ENCODE data around the gene CLBA1.

Gene CLBA1

DNA sequence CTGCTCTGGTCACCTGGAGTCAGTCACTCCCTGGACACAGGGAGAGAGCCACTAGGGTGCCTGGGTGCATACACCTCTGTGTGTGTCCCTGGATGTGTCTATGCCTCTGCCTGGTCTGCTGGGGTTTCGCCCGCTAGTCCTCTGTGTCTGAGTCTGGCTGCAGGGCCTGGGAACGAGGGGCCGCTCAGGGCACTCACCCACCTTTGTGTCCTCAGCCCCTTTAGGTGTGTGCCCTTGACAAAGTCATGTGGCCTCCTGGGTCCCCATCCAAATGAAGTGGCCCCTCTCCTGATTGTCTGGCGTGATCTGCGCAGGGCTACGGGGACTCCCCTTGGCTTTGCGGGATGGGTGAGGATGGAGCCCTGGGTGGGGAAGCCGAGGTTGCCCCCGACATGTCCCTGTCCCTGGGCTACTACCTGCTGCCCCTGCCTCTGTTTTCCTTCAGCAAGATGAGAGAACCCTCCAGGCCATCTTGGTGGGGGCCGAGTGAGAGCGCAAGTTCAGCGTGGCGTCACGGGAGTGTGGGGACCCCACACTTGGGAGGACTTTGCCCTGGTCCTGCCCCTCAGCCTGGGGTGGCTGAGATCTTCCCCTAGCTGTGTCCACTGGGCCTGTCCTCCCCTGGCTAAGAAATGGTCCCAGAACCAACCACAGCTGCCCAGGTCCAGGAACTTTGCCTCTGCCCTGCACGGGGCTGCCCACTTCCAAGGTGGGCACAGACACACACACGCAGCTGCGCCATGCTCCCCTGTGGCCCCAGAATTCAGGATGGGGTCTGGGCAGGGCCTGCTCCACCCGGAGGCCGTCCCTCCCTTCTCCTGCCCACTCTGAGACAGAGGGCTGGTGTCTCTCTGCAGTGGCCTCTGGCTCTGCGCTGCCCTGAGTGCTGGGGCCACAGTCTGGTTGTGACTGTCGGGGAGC, 4.7 kb upstream of the CLBA1 start:
- DNase-seq, result no peak

DNA sequence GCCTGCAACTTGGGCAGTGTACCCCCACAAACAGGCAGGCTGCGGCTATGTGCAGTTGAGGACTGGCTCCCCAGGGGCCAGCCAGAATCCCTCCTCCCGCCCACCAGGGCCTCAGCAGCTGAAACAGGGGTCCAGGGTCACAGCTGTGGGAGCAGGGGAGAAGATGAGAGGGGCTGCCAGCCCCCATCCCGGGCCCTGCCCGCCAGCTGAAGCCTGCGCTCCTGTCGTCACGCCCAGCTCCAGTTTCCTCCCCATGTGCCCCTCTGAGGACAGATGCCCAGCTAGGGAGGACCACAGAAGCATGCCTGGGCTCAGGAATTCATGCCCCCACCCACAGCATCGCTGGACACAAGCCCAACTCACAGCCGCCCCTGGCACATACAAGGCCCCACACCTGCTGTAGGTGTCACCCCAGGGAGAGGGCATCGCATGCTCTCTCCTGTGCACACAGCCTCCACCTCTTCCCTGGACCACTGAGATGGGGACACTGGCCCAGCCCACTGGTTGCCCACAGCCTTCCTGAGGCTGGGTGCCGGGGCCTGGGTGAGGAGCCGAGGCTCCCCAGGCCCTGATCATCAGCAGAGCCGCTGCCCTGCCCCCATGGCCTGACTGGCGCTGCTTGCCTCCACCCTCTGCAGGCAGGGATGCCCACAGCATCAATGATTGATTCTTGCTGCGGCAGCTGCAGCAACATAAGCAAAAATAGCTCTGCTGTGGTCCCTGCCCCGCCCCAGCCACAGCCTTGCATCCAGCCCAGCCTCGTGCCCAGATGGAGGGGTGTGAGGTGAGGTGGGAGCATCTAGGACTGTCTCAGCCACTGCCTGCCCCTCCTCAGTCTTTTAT, 3.7 kb upstream of the CLBA1 start:
- no peak for DNase-seq

DNA sequence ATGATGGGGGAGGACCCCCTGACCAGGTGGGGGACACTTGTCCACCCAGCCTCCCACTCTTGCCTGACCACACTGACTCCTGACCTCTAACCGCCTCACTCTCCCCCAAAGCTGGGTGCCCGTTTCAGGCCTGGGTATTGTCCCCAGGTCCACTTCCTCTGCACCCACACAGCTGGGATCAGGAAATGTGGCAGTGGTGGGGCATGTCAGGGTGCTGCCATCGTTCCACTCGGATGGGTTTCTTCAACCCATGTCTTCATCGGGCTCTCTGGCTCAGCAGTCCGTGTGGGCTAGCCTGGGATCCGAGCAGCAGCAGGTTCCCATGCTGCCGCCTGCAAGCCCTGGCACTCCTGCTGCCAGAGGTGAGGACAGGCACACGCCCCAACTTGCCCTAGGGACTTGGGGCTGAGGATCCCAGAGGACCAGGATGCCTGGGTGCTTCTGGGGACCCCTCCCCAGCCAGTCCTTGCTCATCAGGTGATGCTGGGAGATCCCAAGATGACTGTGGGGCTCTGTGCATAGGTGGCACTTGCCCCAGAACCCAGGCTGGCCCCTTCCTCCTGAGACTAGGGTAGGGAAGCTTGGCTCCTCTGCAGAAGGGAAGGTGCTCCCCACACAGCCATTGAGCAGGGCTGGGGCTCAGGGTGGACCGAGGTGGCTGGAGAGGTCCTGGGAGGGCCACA, 2.9 kb upstream of the CLBA1 start:
- DNase-seq, result no peak

DNA sequence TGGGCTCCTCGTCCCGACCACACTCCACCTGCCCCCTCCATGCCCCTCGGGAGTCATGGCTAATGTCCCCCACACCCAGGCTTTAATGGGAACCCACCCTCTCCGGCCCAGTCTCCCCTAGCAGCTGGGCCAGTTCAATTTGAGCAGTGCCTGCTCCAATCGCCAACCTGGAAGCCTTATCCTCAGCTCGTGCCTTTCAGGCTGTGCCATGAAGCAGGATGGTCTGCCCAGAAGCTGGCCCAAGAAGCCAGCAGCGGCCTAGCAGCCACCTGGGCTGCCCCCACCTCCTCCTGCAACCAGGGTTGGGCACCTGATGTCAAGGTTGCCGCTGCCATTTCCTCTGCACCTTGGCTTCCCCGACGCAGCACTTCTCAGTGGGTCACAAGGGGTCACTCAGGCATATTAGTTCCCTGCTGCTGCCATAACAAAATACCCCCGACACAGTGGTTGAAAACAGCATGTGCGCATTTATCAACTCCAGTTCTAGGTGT, 2.3 kb upstream of the CLBA1 start:
- no peak for DNase-seq

DNA sequence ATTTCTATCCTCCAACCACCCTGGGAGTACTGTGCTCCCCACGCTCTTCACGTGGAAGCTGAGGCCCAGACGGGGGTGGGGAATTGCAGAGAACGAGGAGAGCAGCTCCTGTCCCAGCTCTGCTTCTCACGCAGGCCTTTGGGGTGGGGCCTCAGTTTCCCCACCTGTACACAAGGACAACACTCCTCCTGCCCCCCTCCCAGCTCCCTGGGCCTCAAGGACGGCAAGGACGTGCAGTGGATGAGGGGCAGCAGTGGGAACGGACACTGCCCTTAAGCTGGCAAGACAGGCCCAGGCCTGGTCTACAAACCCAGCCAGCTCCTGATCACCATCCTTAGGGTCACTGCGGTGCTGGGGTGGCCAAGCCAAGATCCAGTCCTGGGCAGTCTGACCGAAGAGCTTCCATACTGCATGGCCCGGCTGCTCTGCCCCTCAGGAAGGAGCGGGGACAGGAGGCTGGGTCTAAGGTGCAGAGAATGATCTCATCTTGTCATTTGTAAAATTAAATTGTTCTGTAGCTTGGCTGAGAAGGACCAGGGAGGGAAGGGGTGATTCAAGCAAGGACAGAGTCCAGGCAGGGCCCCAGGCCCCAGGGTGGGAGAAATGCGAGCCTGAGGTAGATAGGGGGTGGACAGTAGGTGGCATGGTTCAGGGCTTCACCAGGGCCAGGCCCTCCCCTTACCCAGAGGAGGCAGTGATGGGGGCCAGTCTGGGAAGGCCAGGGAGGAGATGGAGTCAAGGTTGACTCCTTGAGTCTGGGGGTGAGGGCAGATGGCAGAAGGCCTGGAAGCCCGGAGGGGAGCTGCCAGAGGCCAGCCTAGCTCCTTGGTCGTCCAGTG, 1.3 kb upstream of the CLBA1 start:
- DNase-seq, result no peak

DNA sequence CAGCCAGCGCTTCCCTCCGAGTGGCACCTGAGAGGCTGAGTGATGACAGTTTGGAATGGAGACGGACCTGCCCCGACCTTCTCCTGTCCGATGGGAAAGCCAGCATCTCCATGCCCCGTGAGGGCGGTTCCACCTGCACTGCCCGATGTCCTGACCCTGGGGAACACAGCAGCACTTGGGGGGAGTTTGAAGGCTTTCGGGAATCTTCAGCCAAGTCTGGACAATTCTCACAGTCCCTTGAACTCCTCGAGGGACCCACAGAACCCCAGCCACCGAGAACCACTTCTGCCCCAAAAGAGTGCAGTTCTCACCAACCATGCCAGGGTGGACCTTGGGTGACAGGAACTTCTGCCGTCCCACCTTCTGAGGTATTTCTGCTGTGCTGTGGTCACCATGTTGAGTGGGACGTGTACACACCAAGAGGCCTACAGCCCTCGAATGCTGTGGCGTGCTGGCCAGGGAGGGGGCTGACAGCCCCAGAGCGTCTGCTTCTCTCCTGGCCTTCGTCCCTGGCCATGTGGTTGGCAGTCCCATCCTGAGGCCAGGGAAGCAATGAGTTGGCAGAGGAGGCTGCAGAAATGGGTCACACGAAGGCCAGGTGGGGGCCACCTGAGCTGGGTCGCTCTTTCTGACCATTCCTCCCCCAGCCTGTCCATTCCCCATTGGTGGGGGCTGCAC, 1.0 kb downstream of the CLBA1 start:
- DNase-seq, result no peak

DNA sequence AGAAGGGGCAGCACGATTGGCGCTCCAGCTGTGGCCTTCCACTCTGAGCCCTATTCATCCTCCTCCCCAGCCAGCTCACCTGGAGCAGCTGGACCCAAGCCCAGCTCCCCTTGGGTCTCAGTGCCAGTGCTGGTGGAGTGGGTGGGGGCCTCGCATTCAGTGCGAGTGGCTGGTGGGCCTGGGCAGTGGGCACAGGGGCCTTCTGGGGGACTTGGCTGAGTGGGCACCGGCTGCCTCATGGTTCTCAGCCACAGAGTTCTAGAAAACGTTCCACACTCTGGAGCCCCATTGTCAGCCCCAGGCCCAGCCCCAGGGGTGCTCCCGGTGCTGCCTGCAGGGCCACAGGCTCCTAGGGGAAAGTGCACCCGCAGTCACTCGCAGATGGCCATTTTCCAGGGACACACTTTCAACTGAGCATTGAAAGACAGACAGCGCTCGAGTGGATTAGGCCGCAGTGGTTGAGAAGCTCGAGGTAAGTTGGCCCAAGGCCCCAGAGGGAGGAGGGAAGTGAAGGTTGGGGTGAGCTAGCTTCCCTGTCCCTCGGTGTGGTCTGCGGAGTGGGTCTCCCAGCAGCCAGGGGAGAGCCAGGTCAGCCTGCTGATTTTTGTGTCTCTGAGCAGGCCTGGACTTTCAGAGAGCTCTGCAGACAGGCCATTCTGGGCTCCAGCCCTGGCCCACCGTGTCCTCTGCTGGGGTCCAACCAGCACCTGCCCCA, 3.8 kb downstream of the CLBA1 start:
- DNase-seq, result no peak

DNA sequence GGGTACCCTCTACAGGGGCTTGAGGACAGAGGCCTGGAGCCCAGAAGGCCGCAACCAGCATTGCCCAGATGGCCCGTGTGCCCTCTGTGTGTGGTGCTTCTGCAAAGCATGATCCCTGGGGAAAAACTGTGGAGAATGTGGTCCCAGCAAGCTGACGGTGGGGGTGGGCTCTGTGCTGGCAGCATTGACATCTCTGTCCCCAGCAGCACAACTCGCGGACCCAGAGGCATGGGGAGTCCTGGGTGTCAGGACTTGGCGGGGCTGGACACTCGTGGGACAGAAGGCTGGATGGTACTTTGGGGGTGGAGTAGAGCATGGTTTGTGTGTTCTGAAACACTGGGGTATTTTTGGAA, 4.3 kb downstream of the CLBA1 start:
- no peak for DNase-seq

DNA sequence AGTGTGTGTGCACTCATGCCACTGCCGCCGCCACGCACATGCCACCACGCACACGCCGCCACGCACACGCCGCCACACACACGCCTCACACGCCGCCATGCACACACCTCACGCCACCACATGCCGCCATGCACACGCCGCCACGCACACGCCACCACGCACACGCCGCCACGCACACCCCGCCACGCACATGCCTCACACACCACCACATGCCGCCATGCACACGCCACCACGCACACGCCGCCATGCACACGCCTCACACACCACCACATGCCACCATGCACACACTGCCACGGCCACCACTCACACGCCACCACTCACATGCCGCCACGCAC, 6.3 kb downstream of the CLBA1 start:
- no peak for DNase-seq

DNA sequence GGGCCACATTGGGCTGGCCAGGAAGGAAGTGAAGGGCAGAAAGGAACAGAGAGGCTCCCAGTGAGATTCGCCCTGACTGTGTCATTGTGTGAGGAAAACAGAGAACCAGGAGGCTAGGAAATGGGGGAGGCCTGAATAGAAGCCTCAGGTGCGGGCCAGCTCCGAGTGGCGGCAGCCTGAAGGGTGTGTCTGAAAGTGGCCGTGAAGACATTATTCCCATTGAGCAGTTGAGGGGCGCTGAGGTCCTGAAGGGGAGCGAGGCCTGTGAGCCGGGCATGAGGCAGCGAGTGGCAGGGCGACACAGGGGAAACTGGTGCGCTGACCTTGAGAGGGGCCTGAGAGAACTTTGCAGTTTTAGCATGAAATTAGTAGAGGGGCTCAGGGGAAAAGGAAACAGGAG, 6.9 kb downstream of the CLBA1 start:
- DNase-seq, result no peak

DNA sequence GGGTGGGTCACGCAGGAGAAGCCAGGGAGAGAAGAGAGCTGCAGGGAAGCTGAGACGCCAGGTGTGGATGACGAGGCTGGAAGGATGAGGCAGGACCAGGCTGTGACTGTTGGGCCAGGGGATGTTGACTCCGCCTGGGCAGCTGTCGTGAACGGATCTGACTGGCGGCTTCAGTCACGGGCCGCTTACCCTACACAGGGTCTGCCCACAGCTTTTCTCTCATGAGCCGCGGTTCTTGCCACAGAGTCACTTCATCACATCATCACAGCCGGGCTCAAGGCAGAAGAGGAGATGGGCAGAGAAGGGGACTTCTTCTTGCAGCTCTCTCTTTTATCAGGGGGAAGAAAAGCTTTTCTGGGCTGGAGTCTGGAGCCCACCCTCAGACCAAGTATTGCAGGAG, 7.7 kb downstream of the CLBA1 start:
- DNase-seq, result no peak

DNA sequence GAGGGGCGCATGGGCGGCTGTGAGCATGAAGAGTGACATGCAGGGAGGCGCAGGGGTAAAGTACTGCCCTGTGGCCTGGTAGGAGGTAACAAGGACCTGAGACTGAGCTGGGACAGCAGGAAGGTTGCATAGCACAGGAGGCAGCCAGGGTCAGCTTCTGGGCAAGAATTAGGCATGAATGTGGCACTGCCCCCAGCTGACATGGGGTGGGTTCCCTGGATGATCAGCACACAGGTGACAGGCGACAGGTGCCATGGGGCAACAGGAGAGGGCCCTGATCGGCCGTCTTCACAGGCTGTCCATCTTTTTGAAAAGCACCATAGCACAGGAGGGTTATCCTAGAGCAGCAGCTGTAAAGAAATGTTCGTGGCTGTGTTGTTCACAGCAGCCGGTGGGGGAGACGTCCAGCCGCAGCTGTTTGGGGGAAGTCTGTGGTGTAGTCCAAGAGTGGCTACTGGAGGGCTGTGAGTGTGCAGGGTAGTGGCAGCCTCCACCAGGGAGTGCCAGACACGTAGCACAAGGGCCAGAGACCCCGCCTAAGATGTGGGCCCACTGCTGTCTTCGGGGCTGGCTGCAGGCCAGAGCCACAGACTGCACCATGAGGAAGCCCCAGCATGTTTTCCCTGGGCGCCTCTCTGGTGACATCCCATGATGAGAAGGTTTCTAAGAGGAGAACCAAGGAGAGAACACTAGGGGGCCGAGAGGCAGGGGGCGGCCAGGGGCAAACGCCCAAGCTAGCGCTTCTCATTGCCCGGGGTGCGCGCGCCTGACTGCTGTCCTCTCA, 8.4 kb downstream of the CLBA1 start:
- DNase-seq, result no peak

DNA sequence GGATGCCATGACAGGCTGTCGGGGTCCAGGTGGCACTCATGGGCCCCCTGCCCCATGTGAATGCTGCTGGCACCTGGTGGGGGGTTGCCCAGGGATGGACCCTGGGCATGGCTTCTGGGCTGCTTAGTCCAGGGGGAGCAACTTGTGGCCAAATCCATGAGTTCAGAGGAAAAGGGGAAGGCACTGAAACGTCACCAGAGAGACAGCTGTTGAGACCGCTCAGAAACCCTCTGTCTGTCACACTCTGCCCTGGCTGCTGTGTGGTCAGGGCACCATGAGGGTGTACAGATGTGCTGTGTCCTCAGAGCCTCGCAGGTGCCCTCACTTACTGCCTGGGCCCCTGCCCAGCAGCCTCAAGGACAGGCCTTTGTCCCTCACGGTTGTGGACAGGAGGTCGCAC, 9.4 kb downstream of the CLBA1 start:
- DNase-seq, result no peak

DNA sequence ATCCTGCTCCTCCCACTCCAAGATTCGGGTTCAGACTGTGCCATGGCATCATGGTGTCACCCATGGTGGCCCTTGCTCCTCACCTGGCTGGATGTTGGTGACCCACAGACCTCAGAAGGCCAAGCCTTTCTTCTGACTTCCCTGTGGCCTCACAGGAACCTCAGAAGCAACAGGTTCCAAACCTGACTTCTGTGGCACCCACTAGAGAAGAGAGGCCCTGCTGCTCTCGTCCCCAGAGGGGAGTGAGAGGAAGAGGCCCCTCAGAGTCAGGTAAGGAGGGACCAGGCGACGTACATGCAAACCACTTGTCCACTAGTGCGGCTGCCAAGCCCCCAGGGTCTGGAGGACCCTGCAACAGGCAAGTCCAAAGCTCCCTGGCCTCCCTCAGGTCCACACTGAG, 10.4 kb downstream of the CLBA1 start:
- DNase-seq, result no peak

DNA sequence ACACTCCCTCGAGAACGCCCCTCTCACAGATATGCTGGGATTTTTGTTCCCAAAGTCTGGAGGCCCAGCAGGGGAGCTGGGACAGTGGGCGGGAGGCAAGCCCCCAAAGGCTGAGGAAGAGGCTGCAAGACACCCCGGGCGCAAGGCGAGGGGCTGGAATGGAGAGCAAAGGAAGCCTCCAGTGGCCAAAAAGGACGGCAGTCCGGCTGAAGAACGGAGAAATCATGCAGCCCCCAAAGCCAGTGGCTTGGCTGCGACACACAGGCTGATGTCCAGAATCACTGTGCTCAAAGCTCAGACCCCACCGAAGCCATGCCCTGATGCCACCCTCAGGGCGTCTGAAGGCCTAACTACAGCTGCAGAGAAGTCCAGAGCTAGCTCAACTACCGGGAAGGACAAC, 10.9 kb downstream of the CLBA1 start:
- no peak for DNase-seq

DNA sequence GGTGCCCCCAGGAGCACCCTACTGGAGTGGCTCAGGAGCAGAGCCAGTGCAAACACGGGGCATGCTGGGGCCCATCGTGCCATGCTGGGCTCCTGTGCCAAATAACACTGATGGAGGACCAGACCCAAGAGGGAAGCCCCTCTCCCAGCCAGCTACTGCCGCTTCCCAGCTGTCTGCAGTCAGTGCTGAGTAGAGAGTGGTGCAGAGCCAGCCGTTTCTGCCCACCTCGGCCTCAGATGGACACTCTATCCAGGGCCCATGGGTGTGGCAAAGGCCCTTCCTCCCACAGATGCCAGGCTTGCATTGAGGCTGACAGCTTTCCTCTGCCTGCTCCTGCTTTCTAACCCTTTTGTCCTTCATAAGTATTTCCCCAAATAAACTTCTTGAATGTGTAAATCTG, 13.2 kb downstream of the CLBA1 start:
- DNase-seq, result no peak

DNA sequence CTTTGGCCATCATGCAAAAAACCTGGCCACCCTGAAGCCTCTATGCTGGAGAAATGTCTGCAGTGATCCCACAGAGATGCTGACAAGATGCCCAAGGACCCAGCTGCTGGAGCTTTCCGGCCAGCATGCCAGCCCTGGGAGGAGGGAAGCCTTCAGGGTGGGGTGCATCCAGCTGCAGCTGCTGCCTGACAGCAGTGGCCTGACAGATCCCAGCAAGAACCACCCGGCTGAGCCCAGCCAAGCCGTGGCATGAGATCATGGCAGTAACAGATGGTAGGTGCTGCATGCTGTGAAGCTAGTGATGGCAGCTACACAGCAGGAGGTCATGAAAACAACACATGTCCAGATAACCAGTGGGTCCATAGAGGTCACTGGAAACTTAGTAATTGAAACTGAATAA, 13.8 kb downstream of the CLBA1 start:
- DNase-seq, result no peak

DNA sequence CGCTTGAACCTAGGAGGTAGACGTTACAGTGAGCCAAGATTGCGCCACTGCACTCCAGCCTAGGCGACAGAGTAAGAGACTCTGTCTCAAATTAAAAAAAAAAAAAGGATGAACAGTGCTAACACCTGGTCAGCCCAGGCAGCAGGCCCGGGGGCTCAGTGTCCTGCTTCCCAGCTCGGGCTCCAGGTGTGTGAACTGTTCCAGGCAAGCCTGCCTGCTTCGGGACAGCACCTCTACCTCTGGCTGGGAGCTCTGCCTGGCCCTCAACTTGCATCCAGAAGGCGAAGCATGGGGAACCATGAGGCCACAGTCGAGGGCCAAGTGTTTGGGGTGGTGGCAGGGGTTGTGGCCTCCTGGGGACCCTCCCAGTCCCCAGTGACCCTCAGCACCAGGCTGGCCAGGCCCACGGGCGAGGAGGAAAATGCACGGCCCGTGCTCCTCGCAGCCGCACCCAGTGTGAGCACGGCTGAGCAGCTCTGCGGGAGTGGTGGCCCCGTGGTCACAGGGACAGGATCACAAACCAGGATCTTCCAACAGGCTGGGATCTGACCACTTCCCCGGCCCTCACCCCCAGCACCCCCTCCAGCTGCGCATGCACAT, 19.8 kb downstream of the CLBA1 start:
- no peak for DNase-seq

DNA sequence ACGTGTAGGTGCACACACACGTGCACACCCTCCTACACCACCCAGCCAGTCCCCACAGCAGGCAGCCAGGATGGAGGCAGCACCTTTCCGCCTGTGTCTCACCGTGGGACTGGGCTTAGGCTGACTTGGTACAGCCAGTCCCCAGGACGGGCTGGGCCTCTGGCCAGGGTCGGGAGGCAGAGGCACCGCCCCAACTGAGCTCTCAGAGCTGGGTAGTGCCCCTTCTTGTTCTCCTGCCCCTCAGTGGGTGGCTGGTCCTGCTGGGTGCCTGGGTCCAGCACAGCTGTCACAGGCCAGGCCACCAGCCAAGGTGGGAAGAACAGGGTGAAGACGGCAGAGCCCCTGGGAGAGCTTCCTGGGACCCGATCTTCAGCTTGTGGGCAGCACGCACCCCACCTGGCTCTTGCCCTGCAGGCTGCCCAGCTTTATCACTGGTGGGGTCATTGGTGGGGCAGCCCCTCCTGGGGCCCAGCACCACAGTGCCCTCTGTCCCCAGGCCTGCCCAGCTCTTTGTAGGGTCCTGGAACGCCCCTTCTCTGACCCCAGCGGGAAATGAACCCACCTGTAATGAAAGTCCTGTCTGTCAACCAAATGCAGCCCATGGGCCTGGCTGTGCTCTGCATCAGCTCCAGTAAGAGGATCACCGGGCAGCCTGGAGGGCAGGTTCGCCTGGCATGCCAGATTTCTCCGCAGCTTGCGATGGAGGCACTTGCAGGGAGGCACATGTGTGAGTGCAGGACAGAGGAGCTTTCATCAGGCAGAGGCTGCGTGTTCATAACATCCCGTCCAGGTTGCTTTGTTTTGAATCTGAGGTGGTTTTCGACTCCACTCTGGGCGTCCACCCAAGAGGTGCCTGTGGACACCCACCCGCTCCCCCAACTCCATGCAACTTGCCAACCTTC, 20.6 kb downstream of the CLBA1 start:
- no peak for DNase-seq
